Activated CD8-positive, alpha-beta memory T cell treated with anti-CD3 and anti-CD28 coated beads, Interleukin-2, amount 50 U/mL, for 1 hour (primary cell): ENCODE measurements around the gene SLC10A3.

Source experiments
- DNase-seq: peaks from one replicate; pipeline ENCODE4 v3.0.0-alpha.2; 2020; ENCODE audit errors: extremely low read depth

SLC10A3 gene

GRCh38 chrX:154484255-154485149, 5.9 kb downstream of the SLC10A3 start:
- DNase-seq: no peak

DNA sequence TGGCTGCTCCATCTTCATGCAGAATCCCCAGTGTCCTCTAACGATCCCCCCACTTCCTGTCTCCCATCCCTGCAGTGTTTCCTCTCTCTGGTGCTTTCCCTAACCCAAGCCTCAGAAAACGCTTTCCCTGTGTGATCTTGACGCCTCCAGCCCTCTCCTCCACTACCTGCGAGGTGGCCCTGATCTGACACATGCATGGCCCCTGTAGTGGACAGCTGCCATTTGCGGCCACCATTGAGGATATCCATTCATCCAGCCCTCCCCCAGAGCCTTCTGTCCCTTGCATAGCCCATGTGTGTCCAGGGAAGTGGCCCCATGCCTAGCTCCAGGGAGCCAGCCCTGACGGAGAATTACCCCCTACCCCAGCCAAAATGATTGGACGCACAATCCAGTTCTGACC, 7.1 kb downstream of the SLC10A3 start:
- no peak for DNase-seq

DNA sequence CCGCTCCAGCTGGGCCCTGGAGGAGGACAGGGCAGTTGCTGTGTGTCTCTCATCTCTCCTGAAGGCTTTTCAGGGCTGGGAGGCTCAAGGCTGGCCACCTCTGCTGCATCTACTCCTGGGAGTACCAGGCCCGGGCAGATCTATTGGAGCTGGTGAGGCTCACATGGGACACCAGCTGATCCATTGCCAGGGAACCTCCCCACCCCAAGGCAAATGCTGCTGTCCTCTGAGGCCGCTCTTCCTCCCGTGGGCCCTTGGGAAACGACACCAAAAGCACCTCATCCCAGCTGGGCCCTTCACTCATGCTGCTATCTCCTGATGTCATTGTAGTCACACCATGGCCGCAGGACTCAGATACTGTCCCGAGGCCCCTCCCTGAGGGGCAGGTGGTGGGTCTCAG, 7.6 kb downstream of the SLC10A3 start:
- no peak for DNase-seq

- no peak for DNase-seq
These were observed 8.4 kb downstream of the SLC10A3 start for GRCh38 chrX:154481911-154482601.

DNA sequence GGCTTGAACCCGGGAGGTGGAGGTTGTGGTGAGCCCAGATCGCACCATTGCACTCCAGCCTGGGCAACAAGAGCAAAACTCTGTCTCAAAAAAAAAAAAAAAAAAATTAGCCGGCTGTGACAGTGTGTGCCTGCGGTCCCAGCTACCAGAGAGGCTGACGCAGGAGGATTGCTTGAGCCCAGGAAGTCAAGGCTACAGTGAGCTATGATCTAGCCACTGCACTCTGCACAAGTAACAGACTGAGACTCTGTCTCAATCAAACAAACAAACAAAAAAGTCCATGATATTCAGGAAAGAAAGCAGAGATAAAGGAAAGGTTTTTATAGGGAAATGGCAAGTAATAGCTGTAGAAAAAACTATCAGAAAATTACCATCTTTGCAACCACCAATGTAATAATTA, 9.2 kb downstream of the SLC10A3 start:
- no peak for DNase-seq

DNA sequence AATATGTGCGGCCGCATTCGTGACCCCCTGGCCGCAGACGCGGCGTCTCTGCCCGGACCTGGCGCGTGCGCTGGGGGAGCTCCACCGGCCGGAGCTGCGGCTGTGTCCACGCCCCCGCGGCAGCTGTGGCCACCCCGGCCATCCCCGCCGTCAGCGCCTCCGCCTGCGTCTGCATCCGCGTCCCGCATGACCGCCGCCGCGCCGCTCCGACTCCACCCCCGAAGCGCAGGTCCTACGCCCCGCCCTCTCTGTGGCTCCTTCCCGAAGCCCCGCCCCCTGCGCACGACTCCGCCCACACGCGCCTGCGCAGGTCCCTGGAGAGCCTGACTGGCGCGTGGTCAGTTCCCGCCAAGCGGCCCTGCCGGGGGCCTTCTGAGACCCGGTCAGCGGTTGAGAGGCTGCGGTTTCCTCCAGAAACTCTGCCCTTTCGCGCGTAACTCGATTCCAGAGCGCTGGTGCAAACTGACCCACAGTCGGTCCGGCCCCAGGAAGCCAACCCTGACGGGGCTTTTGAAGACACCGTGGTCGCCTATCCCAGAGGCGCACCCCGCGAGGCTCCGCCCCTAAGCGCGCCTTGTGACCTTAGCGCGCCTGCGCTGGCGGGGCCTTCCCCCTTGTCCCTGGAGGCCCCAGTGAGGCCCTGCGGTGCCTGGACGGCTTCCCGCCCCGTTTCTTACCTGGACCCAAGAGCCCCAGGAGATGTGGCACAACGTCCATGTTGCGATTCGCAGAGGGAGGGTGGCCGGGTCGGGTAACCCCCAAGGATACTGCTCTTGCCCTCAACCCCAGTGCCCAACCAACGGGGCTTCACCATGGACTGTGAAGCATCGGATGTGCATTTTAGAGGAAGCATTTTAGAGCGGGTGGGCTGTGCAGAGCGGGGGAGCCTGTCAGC, 11.5 kb downstream of the SLC10A3 start, which contains the start of gene LAGE3:
Gene LAGE3 (minus strand): TSS at position 554 of the 895 bp plus-strand sequence. CDS start 366 bp downstream, at position 188.
- peak; percentile 75 for DNase-seq

DNA sequence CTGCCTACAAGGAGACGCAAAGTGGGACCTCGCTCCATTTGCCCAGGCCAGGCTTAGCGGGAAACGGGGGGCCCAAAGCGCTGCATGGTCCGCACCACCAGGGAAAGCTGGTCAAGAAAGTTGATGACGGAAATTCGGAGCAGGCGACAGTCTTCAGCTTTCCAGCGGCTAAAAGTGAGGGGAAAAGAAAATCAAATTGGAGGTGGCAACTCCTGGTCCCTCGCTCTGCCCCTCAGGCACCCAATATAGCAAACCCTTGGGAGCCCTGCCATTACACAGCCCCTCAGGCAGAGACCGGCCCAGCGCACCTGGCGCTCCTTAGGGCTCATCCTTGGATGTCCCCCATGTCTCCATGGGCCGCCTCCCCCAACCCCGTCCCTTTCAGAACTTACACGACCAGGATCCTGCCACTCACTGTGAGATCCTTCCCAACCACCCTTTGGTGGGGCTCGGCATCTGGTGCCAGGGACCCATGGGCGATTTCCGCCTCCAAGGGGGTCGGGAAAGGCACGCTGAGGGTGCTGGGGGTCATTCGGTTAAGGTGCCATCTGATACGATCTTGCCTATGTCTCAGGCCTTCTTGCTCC, 12.4 kb downstream of the SLC10A3 start:
- no peak for DNase-seq

DNA sequence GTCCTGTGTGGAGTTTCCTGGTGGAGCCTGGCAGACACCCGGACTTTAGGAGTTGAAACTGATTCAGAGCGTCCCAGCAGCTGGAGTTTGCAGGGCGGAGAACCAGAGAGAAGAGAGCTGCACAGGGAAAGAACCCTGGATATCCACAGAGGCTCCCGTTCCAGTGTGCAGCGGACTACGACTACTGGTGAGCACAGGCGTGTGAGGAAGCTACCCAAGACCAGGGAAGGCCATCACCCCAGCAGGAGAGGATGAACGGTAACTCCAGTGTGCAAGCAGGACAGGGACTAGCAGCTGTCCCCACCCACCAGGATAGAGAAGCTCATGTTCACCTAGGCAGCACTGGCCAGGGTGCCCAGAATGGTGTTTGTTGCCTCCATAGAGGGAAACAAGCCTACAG, 13.6 kb downstream of the SLC10A3 start:
- no peak for DNase-seq

GRCh38 chrX:154473683-154474082, 16.7 kb downstream of the SLC10A3 start:
- DNase-seq: no peak

DNA sequence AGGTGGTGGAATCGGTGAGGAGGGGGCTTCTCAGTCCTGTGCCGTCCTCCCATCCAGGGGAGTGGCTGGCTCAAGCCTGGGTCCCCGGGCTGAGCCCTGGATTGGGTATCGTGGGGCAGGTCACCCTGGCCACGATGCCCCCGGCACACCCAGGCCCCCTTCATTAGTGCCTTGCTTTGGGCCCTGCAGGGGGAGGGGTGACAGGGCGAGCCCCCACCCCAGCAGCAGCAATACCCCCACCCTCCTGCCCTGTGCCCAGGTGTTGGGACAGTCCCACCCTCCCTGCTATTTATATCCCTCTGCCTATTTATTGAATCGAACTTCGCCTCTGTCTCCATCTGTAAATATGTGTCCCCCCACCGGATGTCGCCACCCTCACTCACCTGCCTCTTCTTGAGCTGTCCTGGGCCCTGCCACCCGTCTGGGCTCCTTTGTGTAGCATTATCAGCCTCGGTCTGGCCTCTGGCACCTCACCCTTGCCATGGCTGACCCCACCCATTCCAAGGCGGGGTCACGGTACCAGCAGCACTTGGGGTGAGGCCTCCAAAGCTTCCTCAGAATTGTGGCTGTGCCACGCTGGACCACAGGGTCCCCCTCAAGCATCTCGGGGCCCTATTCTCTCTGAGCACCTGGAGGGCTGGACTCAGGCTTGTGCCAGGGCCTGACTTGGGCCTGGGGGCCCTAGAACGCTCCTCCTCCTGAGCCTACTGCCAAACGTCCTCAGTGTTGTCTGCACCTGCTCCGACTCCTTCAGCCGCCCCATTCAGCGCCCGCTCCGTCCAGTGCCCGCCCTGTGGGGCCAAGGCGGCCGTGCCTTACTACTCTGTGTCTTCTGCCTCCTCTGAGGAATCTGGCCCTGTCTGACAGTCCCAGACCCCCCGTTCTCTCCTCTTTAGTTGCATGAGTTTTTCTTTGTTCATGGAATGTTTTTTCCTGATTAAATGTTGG, 17.5 kb downstream of the SLC10A3 start:
- DNase-seq: no peak

DNA sequence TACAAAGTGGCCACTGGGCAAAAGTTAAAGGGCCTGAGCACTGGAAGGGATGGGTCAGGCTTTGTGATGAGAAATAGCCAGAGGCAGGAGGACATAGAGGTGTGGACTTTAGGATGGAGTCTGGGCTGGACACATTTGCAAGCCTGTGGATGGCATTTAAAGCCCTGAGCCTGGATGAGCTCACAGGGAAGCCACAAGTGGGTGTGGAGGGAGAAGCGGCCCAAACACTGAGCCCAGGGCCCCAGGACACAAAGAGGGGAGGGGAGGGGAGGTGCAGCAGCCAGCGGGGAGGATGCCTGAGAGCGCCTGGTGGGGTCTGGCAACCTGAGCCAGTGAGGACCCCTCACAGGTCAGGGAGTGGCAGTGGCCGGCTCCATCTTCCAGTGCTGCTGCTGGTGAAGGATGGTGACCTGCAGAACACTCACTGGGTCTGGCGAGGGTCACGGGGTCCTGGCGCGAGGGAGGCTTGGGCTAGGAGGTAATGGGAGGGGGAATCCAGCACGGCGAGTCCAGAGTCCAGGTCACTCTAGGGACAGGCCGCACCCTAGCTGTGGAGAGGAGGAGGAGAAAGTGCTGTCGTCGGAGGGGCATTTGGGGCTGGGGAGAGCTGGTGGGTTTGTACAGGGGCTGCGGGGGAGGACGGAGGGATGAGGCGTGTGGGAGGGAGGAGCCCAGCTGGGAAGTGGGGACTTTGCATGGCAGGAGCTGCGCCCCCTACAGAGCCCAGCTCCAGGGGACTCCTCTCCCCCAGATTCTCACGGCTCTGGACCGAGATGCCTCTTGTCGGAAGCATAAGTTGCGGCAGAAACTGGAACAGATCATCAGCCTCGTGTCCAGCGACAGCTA, 18.4 kb downstream of the SLC10A3 start:
- no peak for DNase-seq

GRCh38 chrX:154470914-154471568, 19.4 kb downstream of the SLC10A3 start:
- DNase-seq: no peak

GRCh38 chrX:154470434-154470833, 20.0 kb downstream of the SLC10A3 start:
- no peak for DNase-seq

DNA sequence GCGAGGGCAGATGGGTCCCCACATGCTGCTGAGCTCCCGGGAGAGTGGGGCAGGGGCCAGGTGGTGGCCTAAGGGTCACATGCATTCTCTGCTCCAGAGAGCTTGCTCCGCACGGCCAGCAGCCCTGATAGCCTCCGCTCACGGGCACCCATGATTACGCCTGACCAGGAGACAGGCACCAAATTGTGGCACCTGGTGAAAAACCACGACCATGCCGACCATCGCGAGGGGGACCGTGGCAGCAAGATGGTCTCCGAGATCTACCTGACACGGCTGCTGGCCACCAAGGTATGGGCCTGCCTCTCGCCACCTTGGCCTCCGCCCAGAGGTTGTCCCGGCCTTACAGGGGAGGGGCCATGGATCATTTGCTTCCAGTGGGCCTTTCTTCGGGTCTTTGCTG, 20.5 kb downstream of the SLC10A3 start:
- no peak for DNase-seq

DNA sequence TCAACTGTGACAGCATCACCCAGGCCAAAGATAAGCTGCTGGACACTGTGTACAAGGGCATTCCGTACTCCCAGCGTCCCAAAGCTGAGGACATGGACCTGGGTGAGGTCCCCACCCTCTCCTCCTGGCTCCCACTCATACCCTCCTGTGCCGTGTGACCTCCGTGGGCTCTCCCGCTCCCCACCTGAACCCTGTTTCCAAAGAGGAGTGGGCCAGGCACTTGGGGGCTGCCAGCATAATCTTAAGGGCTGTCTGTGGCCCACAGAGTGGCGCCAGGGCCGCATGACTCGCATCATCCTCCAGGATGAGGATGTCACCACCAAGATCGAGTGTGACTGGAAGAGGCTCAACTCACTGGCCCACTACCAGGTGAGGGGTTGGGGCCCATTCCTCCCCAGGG, 21.3 kb downstream of the SLC10A3 start:
- no peak for DNase-seq

GRCh38 chrX:154468217-154468616, 22.2 kb downstream of the SLC10A3 start:
- no peak for DNase-seq

- DNase-seq: no peak
These were observed 22.9 kb downstream of the SLC10A3 start for GRCh38 chrX:154467556-154467955.

GRCh38 chrX:154466907-154467306, 23.5 kb downstream of the SLC10A3 start:
- DNase-seq: no peak

GRCh38 chrX:154466036-154466435, 24.4 kb downstream of the SLC10A3 start:
- no peak for DNase-seq
